Memory B cell (primary cell): ENCODE measurements around the gene CASTOR1.

ENCODE experiments used
- ATAC-seq: fragments of 150-1000 bp; cut with Tn5 transposase; 2 replicates; pipeline ENCODE4 v1.10.0; 2021; ENCODE audit warnings: low read depth, mild to moderate bottlenecking, moderate library complexity
- DNase-seq, 2 donors: peaks; one replicate each; pipeline ENCODE4 v3.0.0; 2022; ENCODE audit warnings: low spot score in 2 of 2
- H3K27ac Mint-ChIP-seq: one replicate; pipeline ENCODE4 v1.8.0; 2022; ENCODE audit warnings: mild to moderate bottlenecking, moderate library complexity, mixed read lengths
- H3K27me3 Mint-ChIP-seq: one replicate; pipeline ENCODE4 v1.8.0; 2022; ENCODE audit warnings: mixed read lengths
- H3K36me3 Mint-ChIP-seq: one replicate; pipeline ENCODE4 v1.8.0; 2022; ENCODE audit warnings: mild to moderate bottlenecking, mixed read lengths
- H3K4me1 Mint-ChIP-seq: one replicate; pipeline ENCODE4 v1.8.0; 2022; ENCODE audit warnings: mixed read lengths
- H3K4me3 Mint-ChIP-seq: one replicate; pipeline ENCODE4 v1.8.0; 2022; ENCODE audit warnings: mild to moderate bottlenecking, moderate library complexity, mixed read lengths
- H3K9me3 Mint-ChIP-seq: one replicate; pipeline ENCODE4 v1.8.0; 2022; ENCODE audit warnings: mixed read lengths

CASTOR1 gene

DNA sequence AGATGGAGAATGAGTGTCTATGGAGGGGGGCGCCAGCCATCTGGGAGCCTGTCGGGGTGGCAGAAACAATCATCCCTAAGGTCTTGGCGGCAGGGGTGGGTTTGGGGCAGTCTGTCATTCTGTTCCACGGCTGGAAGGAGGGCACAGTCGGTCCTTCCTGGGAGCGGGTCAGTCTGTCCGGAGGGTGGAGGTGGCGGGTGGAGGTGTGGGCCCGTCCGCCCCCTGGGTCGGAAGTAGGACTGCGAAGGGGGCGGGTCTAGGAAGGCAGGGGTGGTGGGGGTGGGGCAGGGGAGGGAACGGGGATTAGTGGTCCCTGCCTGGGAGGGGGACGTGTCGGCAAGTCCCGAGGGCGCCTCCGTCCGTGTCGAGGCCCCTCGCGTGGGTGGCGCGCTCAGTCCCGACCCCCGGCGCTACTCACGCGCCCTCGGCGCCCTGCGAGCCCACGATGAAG is 37.0 kb upstream of the CASTOR1 start:
- ATAC-seq (peak; percentile 18), DNase-seq (no peak)
- Mint-ChIP-seq H3K27ac (peak overlapping the region; percentile 58), H3K27me3 (no peaks in the 10 kb centered on the region), H3K36me3 (peaks cover 7% of the 10 kb centered on the region), H3K9me3 (no peaks in the 10 kb centered on the region), H3K4me1 (peaks cover 34% of the 10 kb centered on the region), H3K4me3 (peak overlapping the region; percentile 90)

GRCh38 chr22:30325724-30326254 is 36.5 kb upstream of the CASTOR1 start:
- H3K36me3 Mint-ChIP-seq, result peaks cover 7% of the 10 kb centered on the region
- peak overlapping the region; percentile 90 for H3K4me3 Mint-ChIP-seq
- ATAC-seq (no peak), DNase-seq (no peak)
- no peaks in the 10 kb centered on the region for H3K9me3 Mint-ChIP-seq
- peak overlapping the region; percentile 58 for H3K27ac Mint-ChIP-seq
- no peaks in the 10 kb centered on the region for H3K27me3 Mint-ChIP-seq
- H3K4me1 Mint-ChIP-seq, result peaks cover 34% of the 10 kb centered on the region

DNA sequence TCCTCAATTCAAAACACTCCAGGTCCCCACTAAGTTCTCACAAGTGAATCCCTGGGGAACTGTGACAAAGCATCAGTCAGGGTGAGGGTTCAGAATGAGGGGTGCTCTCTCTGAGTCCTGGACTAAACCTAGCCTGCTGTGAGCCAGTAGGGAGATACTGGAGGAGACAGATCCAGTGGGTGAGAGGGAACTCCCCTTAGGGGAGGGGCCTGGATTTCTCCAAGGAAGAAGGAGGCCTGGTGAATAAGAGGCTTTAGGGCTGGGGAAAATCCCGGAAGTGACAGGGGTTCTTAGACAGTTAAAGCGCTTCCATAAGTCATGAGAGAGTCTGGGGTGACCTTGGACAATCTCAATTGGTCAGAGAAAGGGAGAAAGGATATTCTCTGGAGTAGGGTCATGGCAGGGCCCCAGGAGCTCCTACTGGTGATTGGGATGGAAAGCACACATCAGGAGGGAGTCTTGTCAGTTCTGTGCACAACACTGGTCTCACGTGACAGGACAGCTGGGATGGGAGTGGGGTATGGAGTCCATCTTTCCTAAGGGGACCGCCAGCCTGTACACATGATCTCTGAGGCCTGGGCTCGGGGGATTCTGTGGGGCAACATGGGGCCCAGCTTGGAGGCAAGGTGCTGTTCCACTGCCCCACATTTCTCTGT is 35.9 kb upstream of the CASTOR1 start:
- peak overlapping the region; percentile 90 for H3K4me3 Mint-ChIP-seq
- DNase-seq (no peak), ATAC-seq (no peak)
- H3K4me1 Mint-ChIP-seq, result peaks cover 34% of the 10 kb centered on the region
- peaks cover 3% of the 10 kb centered on the region for H3K36me3 Mint-ChIP-seq
- H3K27me3 Mint-ChIP-seq, result no peaks in the 10 kb centered on the region
- peak overlapping the region; percentile 58 for H3K27ac Mint-ChIP-seq
- H3K9me3 Mint-ChIP-seq, result no peaks in the 10 kb centered on the region

DNA sequence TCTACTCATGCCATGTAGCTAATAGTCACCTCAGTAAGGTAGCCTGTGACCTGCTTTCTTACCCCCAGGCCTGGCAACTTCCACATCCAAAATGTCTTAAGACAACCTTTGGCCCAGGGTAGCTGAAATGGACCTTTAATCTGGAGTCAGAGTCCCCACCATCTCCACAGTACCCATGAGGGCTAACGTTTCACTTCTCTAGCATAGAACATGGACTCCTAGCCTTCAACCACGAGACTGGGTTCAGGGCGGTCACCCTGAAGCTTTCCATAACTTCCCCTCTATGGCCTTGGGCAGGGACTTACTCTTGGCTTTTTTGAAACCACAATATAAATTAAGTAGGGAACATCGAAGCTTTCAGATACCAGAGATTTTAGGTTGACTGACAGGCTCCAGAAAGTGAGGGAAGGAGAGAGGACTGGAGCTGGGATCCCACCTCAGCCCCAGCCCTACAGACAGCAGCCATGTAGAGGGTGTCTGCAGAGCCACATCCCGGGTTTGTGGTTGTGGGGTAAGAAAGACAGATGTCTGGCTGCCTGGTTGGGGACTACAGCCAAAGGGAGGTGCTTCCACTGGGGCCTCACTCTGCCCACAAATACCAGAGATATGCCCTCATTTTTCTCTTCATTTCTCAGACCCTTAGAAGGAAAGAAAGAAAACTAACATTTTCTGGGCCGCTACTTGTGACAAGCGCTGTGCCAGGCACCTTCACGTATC is 34.9 kb upstream of the CASTOR1 start:
- peaks cover 3% of the 10 kb centered on the region for H3K36me3 Mint-ChIP-seq
- H3K9me3 Mint-ChIP-seq, result no peaks in the 10 kb centered on the region
- peak overlapping the region; percentile 19 for H3K4me3 Mint-ChIP-seq
- no peaks in the 10 kb centered on the region for H3K27me3 Mint-ChIP-seq
- no peak overlapping the region for H3K27ac Mint-ChIP-seq
- DNase-seq, result no peak
- ATAC-seq, result no peak
- peaks cover 43% of the 10 kb centered on the region for H3K4me1 Mint-ChIP-seq

GRCh38 chr22:30323246-30323645 is 33.9 kb upstream of the CASTOR1 start:
- peaks cover 52% of the 10 kb centered on the region for H3K4me1 Mint-ChIP-seq
- H3K27ac Mint-ChIP-seq, result no peak overlapping the region
- H3K9me3 Mint-ChIP-seq, result no peaks in the 10 kb centered on the region
- ATAC-seq, result no peak
- H3K4me3 Mint-ChIP-seq, result no peak overlapping the region
- no peaks in the 10 kb centered on the region for H3K27me3 Mint-ChIP-seq
- no peak for DNase-seq
- peaks cover 11% of the 10 kb centered on the region for H3K36me3 Mint-ChIP-seq

DNA sequence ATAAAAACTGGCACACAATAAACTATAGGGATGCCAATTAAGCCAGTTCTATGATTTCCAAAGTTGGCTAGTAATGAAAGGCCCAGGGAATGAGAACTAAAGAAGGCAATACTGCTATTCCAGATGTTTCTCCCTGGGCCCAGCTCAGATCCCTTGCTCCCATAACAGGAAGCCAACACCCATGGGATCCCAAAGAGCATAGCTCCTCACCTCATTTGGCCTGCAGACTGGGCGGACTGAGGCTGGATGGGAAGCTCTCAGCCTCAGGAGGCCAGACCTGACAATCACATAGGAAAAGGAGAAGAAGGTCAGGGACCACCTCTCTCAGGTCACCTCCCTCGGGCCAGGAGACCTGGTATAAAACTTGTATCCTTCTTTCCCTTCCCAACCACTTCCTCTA is 32.2 kb upstream of the CASTOR1 start:
- Mint-ChIP-seq H3K36me3 (peaks cover 13% of the 10 kb centered on the region), H3K9me3 (no peaks in the 10 kb centered on the region), H3K27me3 (no peaks in the 10 kb centered on the region), H3K4me3 (no peak overlapping the region), H3K27ac (no peak overlapping the region), H3K4me1 (peaks cover 52% of the 10 kb centered on the region)
- no peak for ATAC-seq
- DNase-seq, result no peak

GRCh38 chr22:30320021-30320556 is 30.8 kb upstream of the CASTOR1 start:
- no peak overlapping the region for H3K4me3 Mint-ChIP-seq
- peaks cover 13% of the 10 kb centered on the region for H3K36me3 Mint-ChIP-seq
- ATAC-seq, result no peak

DNA sequence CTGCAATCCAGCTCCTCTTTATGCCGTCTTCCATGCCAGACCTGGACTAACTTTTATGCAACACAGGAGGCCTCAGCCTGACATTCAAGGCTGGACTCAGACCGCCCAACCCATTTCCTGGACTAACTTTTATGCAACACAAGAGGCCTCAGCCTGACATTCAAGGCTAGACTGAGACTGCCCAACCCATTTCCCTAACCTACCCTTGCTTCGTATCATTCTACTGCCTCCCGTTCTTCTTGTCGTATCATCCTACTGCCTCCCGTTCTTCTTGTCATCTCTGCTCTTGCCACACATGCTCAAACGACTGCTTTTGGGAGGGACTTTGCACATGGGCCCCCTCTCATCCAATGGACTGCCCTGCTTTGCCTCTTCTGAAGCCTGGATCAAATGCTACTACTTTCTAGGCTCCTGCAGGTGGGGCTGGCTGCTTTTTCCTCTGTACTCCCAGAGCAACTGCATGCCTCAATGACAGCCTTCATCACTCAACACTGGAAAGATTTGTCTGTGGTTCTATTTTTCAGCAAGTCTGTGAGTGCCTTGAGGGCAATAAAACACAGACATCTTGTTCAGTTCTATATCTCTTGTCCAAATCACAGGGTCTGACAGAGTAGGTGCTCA is 29.6 kb upstream of the CASTOR1 start:
- Mint-ChIP-seq H3K4me1 (peaks cover 49% of the 10 kb centered on the region), H3K9me3 (no peaks in the 10 kb centered on the region), H3K27ac (peak overlapping the region; percentile 80), H3K4me3 (no peak overlapping the region), H3K27me3 (no peaks in the 10 kb centered on the region), H3K36me3 (peaks cover 13% of the 10 kb centered on the region)
- no peak for ATAC-seq
- no peak for DNase-seq

More at GRCh38 chr22:30320021-30320556, 30.8 kb upstream of the CASTOR1 start:
- no peaks in the 10 kb centered on the region for H3K9me3 Mint-ChIP-seq
- DNase-seq, result no peak
- peaks cover 51% of the 10 kb centered on the region for H3K4me1 Mint-ChIP-seq
- H3K27ac Mint-ChIP-seq, result peak overlapping the region; percentile 8
- H3K27me3 Mint-ChIP-seq, result no peaks in the 10 kb centered on the region

- no peaks in the 10 kb centered on the region for H3K9me3 Mint-ChIP-seq
- DNase-seq, result no peak
- H3K27me3 Mint-ChIP-seq, result no peaks in the 10 kb centered on the region
- peaks cover 14% of the 10 kb centered on the region for H3K36me3 Mint-ChIP-seq
- H3K4me1 Mint-ChIP-seq, result peaks cover 49% of the 10 kb centered on the region
- H3K27ac Mint-ChIP-seq, result no peak overlapping the region
- ATAC-seq, result no peak
- no peak overlapping the region for H3K4me3 Mint-ChIP-seq
These were observed 28.5 kb upstream of the CASTOR1 start for GRCh38 chr22:30317778-30318177.

GRCh38 chr22:30315962-30316576 is 26.8 kb upstream of the CASTOR1 start:
- Mint-ChIP-seq H3K27me3 (no peaks in the 10 kb centered on the region), H3K27ac (peak overlapping the region; percentile 72), H3K36me3 (peaks cover 17% of the 10 kb centered on the region), H3K4me3 (no peak overlapping the region), H3K4me1 (peaks cover 63% of the 10 kb centered on the region), H3K9me3 (no peaks in the 10 kb centered on the region)
- DNase-seq (no peak), ATAC-seq (no peak)

- Mint-ChIP-seq H3K36me3 (peaks cover 18% of the 10 kb centered on the region), H3K27ac (peak overlapping the region; percentile 72), H3K27me3 (no peaks in the 10 kb centered on the region), H3K4me3 (no peak overlapping the region), H3K4me1 (peaks cover 73% of the 10 kb centered on the region), H3K9me3 (no peaks in the 10 kb centered on the region)
- ATAC-seq, result peak; percentile 49
- no peak for DNase-seq
These were observed 25.6 kb upstream of the CASTOR1 start for GRCh38 chr22:30314915-30315314.

DNA sequence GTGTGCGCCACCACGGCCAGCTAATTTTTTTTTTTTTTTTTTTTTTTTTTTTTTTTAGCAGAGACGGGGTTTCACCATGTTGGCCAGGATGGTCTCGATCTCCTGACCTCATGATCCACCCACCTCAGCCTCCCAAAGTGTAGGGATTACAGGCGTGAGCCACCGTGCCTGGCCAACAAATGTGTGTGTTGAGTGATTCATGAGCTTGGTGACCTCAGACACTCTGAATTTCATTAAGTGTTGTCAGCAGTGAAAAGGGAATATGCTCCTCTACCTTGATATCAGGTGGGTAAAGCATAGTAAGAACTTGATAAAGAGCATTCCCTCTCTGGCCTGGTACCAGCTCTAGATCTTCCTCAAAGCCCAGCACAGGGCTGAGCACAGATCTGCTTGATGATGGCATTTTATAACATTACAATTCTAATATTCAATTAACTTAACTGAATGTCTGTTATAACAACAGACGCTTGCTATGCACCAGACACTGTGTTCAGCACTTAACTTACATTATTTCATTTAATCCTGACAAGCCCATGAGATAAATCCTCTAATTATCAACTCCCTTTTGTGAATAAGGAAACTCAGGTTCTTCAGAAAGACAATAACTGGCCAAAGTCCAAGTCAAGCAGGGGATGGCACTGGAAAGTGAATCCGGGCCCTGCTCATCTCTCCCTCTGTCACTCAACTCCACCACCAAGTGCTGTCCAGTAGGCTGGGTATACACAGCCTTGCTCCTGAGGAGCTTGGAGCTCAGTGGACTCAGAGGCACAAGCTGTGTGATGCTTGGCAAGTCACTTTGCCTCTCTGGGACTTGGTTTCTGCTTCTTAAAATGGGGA is 24.4 kb upstream of the CASTOR1 start:
- ATAC-seq (no peak), DNase-seq (no peak)
- Mint-ChIP-seq H3K9me3 (no peaks in the 10 kb centered on the region), H3K4me3 (peak overlapping the region; percentile 21), H3K27me3 (no peaks in the 10 kb centered on the region), H3K36me3 (peaks cover 14% of the 10 kb centered on the region), H3K27ac (peak overlapping the region; percentile 32), H3K4me1 (peaks cover 69% of the 10 kb centered on the region)

DNA sequence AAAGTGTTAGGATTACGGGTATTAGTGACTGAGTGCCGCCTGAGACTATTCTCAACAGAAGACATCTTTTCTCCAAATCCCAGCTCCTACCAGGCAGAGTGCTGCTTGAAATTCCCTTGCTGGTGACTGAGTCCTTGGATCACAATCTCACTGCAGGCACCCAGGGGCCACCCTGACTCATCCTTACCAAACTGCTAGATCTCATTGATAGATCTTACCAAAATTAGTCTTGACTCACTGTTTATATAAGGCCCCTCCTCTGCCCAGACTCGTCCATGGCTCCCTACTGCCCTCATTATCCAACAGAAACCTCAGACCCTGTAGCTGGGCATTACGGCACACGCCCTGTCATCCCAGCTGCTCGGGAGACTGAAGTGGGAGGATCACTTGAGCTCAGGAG is 22.7 kb upstream of the CASTOR1 start:
- Mint-ChIP-seq H3K4me1 (peaks cover 73% of the 10 kb centered on the region), H3K27ac (peak overlapping the region; percentile 56), H3K9me3 (no peaks in the 10 kb centered on the region), H3K4me3 (no peak overlapping the region), H3K36me3 (peaks cover 8% of the 10 kb centered on the region), H3K27me3 (no peaks in the 10 kb centered on the region)
- DNase-seq (no peak), ATAC-seq (no peak)
